Activated CD8-positive, alpha-beta memory T cell treated with anti-CD3 and anti-CD28 coated beads for 36 hours (primary cell): ENCODE data around the gene ZRSR2. TPM values are rescaled to one million over a fixed set of nuclear protein-coding genes. Genes with fewer than 3 reads are reported as not detected.

Experiments
- CTCF ChIA-PET: fragments of 350-600 bp; sonication (Branson Sonifier 250); formaldehyde crosslinking; loops from one replicate; lab custom pipeline; 2021; ENCODE audit warnings: antibody characterized with exemption; lab: Charles Lee
- POLR2A ChIA-PET: fragments of 350-600 bp; sonication (Branson Sonifier 250); formaldehyde crosslinking; loops from one replicate; lab custom pipeline; 2021; ENCODE audit warnings: antibody characterized with exemption; lab: Charles Lee
- total RNA-seq, 2 experiments: library from RNA; stranded (reverse); gene quantifications; one replicate each; pipeline ENCODE4 v1.2.3, GENCODE V29; 2021

ZRSR2 gene
- total RNA-seq, 2 experiments from 2014 or later = 11.0 to 13.1 TPM

- POLR2A ChIA-PET = no interaction called here
- CTCF ChIA-PET = no interaction called here
These were observed 44.7 kb downstream of the ZRSR2 start for GRCh38 chrX:15834827-15835595.

- ChIA-PET CTCF (no interaction called here), POLR2A (no interaction called here)
These were observed 47.7 kb downstream of the ZRSR2 start for GRCh38 chrX:15838017-15838416.

DNA sequence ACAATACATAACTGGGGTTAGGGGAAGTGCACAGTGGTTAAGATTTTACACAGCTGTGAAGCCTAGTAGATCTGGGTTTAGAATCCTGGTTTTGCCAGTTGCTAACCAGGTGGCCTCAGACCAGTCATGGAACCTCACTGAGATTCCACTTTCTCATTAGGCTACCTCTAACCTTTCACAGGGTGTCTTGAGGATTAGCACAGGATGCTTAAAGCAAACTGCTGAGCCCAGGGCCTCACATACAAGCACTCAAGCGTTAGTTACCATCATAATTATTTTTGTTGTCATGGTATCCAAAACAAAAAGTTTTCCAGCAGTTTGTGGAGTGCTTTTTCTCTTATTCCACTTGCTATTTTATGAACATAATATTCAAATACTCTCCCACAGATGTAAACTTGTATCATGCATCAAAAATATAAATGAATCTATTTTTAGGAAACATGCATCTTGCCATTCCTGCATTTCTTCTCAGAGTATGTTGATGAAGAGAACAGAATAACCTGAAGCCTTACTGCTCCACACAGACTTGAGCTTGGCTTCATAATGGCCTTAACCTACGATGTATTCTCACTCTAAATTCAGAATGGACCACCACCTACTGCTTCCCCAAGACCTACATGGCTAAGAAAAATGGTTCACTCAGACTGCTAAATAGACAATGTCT, 51.7 kb downstream of the ZRSR2 start:
- CTCF ChIA-PET = interaction anchor here (0.7 kb wide), 1 partner anchor 1836 kb away, joined by 3 read pairs; no protein-coding TSS in a partner anchor
- POLR2A ChIA-PET = no interaction called here

- CTCF ChIA-PET = no interaction called here
- POLR2A ChIA-PET = no interaction called here
These were observed 53.7 kb downstream of the ZRSR2 start for GRCh38 chrX:15843960-15844359.

GRCh38 chrX:15848576-15848975, 58.3 kb downstream of the ZRSR2 start:
- ChIA-PET POLR2A (no interaction called here), CTCF (no interaction called here)

DNA sequence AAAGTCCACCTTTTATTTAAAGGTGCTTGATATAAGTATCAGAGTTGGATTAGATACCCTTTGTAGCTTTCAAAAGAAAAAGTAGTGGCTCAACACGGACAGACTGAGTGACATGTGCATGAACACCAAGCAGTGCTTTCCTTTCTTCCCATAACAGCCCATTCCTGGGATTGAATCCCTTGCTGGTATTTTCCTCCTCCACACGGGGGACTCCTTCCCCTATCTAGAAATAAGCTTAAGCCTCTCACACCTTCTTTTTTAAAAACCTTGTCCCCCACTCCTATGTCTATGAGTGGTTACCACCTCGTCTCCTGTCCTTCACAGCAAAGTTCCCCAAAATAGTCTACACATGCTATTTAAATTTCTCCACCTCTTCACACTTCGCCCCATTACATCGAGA, 59.3 kb downstream of the ZRSR2 start:
- ChIA-PET POLR2A (no interaction called here), CTCF (no interaction called here)

- POLR2A ChIA-PET = no interaction called here
- CTCF ChIA-PET = no interaction called here
These were observed 63.3 kb downstream of the ZRSR2 start for GRCh38 chrX:15853586-15854079.

DNA sequence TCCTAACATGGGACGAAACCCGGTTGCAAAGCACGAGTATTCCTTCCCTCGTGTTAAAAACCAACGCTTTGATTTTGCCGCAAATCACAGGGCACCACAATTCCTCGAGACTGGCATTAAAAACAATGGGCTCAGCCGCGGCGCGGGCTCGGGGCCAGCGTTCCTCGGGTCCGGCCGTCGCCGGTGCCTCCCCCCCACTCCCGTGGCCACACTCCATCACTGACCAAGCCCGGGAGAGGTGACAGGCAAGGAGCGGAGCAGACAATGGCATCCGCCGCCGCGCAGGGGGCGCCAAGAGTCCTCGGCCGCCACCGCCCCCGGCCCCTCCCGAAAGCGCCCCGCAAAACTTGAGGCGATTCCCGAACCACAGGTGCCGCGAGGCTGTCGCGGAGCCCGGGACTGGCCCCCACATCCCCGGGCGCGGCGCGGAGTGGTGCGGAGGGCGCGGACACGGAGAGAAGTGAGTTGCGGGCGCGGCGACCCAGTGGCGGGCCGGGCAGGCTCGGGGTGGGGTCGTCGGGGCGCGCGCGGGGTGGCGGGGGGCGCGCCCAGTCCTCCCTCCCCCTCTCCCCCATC, 63.9 kb downstream of the ZRSR2 start:
- ChIA-PET CTCF (no interaction called here), POLR2A (interaction anchor here (0.9 kb wide), 1 partner anchor 72 kb away, joined by 6 read pairs; no protein-coding TSS in a partner anchor)

DNA sequence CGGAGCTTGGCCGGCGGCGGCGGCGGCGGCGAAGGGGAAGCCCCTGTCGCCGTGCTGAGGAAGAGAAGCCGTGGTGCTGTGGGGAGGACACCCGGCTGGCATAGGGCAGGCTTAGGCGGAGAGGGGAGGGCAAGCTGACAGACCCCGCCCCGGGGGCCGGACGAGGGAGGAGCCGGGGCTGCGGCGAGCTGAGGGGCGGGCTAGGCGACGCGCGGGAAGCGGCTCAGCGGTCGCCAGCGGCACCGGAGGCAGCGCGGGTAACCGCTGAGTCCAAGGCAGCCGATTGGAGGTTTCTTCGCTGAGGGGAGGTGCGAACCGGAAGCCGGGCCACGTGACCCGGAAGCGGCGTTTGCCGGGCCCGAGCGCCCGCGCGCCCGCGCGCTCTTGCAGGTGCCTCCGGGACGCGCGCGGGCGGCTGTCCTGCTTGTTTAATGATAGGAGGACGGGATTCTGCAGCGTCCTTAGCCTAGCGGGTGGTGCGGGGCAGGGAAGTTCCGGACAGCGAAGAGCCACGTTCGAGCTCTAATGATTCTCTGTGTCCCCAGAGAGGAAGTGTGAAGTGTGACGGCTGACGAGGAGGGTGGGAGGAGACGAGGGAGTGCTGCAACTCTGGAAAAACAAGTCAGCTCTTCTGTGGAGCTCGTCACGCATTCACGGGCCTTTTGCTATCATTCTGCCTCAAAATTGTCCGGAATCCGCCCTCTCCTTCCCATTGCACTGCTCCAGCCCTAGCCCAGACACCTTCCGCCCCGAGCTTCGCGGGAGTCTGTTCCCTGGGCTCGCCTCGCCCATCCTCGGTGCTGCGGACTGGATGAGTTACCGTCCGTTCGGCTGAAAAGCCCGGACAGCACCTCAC, 64.7 kb downstream of the ZRSR2 start, which contains the start of gene AP1S2:
TSS of gene AP1S2 (minus strand) at position 102 of the 856 bp plus-strand sequence. CDS start 2,289 bp downstream, outside the sequence.
- ChIA-PET POLR2A (interaction anchor here (0.6 to 1.6 kb wide), 4 partner anchors 64 to 116 kb away, joined by 3 to 6 read pairs (median 4); no protein-coding TSS in a partner anchor), CTCF (no interaction called here)

DNA sequence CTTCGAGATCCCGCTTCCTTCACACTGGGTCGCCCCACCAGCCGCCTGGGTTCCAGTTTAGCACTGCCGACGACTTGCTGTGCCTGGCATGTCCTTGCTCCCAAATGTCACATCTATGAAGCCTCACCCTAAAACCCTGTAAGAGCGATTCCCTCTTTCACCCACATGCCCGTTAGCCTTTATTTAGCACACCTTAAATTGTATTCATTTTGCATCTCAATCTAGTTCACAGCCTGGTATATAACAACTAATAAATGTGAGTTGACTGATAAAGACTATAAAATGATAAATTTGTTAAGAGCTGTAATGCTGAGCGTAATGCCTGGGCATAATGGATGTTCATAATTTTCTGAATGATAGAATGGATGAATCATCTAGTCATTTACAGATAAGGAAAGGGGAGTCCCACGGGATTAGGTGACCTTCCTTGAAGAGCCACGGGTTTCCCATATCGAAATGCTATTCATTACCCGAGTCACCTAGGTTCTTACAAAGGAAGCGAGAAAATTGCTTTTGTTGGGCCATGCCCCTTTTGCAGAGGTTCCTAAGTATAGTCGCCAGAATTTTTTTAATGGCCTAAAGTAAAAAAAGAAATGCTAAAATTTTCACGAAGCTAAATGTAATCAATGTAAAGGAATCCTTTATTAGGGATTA, 65.4 kb downstream of the ZRSR2 start:
- ChIA-PET POLR2A (interaction anchor here (0.9 to 1.6 kb wide), 2 partner anchors 65 to 117 kb away, joined by 4 to 5 read pairs; no protein-coding TSS in a partner anchor), CTCF (no interaction called here)

DNA sequence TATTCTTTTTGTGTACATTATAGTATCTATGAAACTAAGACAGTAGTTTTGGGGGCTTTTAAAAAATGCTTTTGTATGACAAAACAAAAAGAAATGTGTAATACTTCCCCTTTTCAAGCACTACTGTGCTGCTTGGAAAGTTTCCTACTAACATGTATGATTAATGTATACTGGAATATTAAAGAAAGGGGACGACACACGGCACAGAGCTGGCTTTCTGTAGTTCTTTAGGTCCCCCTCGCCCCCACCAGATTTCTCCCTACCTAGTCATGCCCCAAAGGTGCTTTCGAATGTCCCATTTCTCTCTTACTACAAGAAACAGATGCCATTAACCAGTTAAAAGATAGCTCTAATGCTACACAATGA, 65.9 kb downstream of the ZRSR2 start:
- ChIA-PET CTCF (no interaction called here), POLR2A (interaction anchor here (1.6 kb wide), 1 partner anchor 118 kb away, joined by 4 read pairs; no protein-coding TSS in a partner anchor)

DNA sequence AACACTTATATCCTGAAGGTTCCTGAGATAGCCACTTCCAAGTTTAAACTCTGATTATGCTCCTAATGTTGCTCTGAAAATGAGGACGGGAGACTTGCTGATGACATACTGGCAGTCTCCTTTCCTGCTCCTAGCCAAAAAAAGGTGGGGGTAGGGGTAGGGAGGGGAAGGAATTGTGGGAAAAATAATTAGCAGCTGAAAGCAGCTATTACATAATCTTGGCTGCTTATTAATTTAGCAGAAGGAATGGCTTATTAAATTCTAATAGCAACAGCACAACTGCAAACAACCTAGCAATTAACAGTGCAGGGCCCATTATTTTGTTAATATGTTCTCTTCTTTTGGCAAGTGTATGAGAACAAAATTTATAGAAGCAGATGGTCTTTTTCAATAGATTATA, 66.4 kb downstream of the ZRSR2 start:
- CTCF ChIA-PET = no interaction called here
- POLR2A ChIA-PET = no interaction called here

- ChIA-PET CTCF (no interaction called here), POLR2A (no interaction called here)
These were observed 67.8 kb downstream of the ZRSR2 start for GRCh38 chrX:15858051-15858450.

DNA sequence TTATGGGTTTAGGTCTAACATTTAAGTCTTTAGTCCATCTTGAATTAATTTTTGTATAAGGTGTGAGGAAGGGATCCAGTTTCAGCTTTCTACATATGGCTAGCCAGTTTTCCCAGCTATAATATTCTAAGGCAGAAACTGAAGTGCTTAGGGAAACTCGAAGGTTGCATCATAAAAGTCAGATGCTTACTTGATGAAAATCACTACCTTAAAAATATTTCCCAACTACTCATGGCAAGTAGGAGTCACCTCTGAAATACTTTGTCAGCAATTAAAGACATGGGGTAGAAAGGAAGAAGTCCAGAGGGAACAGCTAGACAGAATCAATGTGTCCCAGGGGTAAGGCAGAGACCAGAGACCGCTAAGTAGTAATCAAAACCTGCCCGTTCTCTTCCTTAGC, 70.6 kb downstream of the ZRSR2 start:
- ChIA-PET POLR2A (no interaction called here), CTCF (no interaction called here)

DNA sequence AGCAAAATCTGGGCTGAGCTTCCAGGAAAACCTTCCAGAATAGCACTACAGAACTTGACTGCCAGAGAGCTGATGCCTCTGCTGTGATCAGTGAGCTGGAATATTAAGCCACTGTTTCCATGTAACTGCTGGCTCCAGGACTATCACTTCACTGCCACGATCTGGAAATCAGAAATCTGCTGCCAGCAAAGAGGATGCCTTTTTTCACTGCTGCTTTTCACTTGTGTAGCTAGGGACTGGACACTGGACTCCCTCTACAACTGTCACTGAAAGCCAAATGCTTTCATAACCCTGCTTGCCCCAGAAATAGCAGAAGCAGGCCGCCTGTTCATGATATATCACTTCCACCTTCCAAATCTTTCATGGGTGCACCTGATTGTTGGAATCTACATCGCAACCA, 73.7 kb downstream of the ZRSR2 start:
- POLR2A ChIA-PET = no interaction called here
- CTCF ChIA-PET = no interaction called here

GRCh38 chrX:15864629-15865028, 74.3 kb downstream of the ZRSR2 start:
- POLR2A ChIA-PET = no interaction called here
- CTCF ChIA-PET = no interaction called here

DNA sequence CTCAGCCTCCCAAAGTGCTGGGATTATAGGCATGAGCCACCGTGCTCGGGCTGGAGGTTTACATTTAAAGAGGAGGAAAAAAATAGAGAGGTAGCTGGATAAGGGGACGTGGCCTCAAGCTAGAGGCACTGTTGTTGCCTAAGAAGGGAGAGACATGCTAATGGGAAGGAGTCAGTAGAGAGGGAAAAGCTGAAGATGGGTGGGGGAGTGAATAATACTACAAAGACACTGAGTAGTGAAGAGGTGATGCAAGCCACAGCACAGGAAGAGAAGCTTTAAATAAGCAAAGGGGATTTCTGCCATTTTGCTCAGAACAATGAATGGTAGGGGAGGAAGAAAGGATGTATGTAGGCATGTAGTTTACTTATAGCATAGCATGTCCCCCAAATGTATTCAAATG, 75.9 kb downstream of the ZRSR2 start:
- ChIA-PET POLR2A (no interaction called here), CTCF (no interaction called here)

- ChIA-PET CTCF (no interaction called here), POLR2A (no interaction called here)
These were observed 79.4 kb downstream of the ZRSR2 start for GRCh38 chrX:15869695-15870094.

GRCh38 chrX:15870310-15870709, 80.0 kb downstream of the ZRSR2 start:
- POLR2A ChIA-PET = no interaction called here
- CTCF ChIA-PET = no interaction called here
